Stimulated activated naive B cell treated with anti-CD40 and anti-IgM and Interleukin-4, amounts not matched to agents 10 μg/mL and 1 μg/mL and 100 μg/mL, for 72 hours (primary cell): ENCODE data around the gene ADAMTS10.
A peak's percentile ranks its signal among the peaks of the same experiment; 100 is the strongest.
"Not testable (repeated sequence)": the region's sequence is repeated elsewhere in the genome, so short reads cannot be mapped to it uniquely, and the experiment has no call there.

Source experiments
- ATAC-seq, 2 donors: fragments of 150-1000 bp; cut with Tn5 transposase; replicated peaks; 2 replicates each; pipeline ENCODE4 v1.10.0; 2021; ENCODE audit warnings: moderate library complexity in 1 of 2
- DNase-seq: peaks from one replicate; pipeline ENCODE4 v3.0.0; 2021
- H3K27ac Mint-ChIP-seq: one replicate; pipeline ENCODE4 v1.8.0; 2022; ENCODE audit warnings: mild to moderate bottlenecking, mixed read lengths
- H3K27me3 Mint-ChIP-seq, 2 donors: one replicate each; pipeline ENCODE4 v1.8.0; 2022; ENCODE audit warnings: mixed read lengths in 2 of 2
- H3K36me3 Mint-ChIP-seq, 2 donors: one replicate each; pipeline ENCODE4 v1.8.0; 2022; ENCODE audit warnings: mixed read lengths in 2 of 2, mild to moderate bottlenecking in 1 of 2
- H3K4me1 Mint-ChIP-seq, 2 donors: one replicate each; pipeline ENCODE4 v1.8.0; 2022; ENCODE audit warnings: mixed read lengths in 2 of 2, mild to moderate bottlenecking in 1 of 2
- H3K4me3 Mint-ChIP-seq, 2 donors: one replicate each; pipeline ENCODE4 v1.8.0; 2022; ENCODE audit warnings: mild to moderate bottlenecking in 2 of 2, mixed read lengths in 2 of 2, moderate library complexity in 1 of 2
- H3K9me3 Mint-ChIP-seq, 2 donors: one replicate each; pipeline ENCODE4 v1.8.0; 2022; ENCODE audit warnings: mixed read lengths in 2 of 2, mild to moderate bottlenecking in 1 of 2

The ADAMTS10 gene

DNA sequence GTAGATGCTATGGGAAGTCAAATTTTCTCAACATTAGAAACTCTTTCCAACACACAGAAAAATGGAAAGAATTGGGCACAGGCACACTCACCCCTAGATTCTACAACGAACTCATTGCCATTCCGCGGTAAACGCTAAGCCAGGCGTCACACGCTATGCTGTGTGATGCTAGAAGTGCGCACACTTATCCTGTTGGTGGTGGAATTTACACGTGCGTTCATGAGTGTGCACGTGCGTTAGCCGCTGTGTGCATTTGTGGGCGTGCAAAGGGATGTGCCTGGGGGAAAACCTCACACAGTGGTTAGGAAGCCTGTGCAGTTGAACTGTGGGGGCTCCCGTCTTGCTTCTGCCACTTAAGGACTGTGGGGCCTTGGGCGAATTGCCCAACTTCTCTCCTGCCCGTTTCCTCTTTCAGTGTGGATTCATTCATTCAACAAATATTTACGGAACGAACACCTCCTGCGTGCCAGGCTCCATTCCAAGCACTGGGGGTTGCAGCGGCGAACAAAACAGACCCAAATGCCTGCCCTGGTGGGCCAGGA is 27.6 kb upstream of the ADAMTS10 start:
- Mint-ChIP-seq H3K36me3 (no peaks in the 10 kb centered on the region), H3K9me3 (peaks cover 2 to 5% of the 10 kb centered on the region in 2 donors), H3K27ac (peak overlapping the region; percentile 51), H3K27me3 (peaks cover 51 to 55% of the 10 kb centered on the region in 2 donors), H3K4me1 (peaks cover 0 to 6% of the 10 kb centered on the region in 2 donors), H3K4me3 (no peak overlapping the region)
- peak; percentile 31 to 38 for ATAC-seq
- DNase-seq, result no peak

- H3K27ac Mint-ChIP-seq, ATAC-seq, H3K9me3 Mint-ChIP-seq, H3K4me3 Mint-ChIP-seq, H3K36me3 Mint-ChIP-seq, DNase-seq, H3K4me1 Mint-ChIP-seq: not testable (repeated sequence)
- H3K27me3 Mint-ChIP-seq, result peaks cover 48 to 51% of the 10 kb centered on the region in 2 donors
Observed at GRCh38 chr19:8637070-8637469, 26.6 kb upstream of the ADAMTS10 start.

DNA sequence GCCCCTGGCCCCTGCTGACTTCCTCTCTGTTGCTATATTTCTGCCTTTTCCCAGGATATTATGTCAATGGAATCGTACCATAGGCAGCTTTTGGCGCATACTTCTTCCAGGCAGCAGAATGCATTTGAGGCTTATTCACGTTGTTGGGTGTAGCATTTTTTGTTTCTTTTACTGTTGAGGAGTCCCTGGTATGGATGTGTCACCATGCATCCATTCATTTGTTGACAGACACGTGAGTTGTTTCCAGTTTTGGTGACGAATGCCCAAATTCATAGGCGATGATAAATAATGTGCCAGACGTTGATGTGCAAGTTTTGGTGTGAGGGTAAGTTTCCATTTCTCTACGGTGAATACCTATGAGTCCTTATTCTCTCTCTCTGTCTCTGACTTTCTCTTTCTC is 24.9 kb upstream of the ADAMTS10 start:
- ATAC-seq (no peak), DNase-seq (no peak)
- Mint-ChIP-seq H3K4me3 (no peak overlapping the region), H3K27me3 (peaks cover 36 to 43% of the 10 kb centered on the region in 2 donors), H3K9me3 (no peaks in the 10 kb centered on the region), H3K27ac (no peak overlapping the region), H3K4me1 (peaks cover 0 to 6% of the 10 kb centered on the region in 2 donors), H3K36me3 (no peaks in the 10 kb centered on the region)

DNA sequence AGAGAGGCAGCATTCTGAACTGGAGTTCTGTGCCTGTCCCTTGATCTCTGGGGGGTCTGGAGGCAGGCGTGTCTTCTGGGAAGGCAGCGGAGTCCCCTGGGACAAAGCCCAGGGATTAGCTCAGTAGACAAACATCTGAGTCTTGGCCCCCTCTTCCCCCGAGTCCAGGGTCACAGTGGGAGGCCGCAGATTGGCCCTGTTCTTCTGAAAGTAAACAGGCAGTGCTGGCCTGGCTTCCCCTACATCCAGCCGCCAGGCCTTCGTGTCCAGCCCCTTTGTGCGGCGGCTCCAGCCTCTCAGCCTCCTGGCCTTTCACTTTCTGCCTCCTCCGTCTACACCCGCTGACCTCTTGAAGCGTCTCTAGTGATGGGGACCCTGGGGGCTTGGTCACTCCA is 20.9 kb upstream of the ADAMTS10 start:
- Mint-ChIP-seq H3K36me3 (no peaks in the 10 kb centered on the region), H3K4me1 (no peaks in the 10 kb centered on the region), H3K27me3 (peaks cover 17 to 26% of the 10 kb centered on the region in 2 donors), H3K27ac (no peak overlapping the region), H3K4me3 (no peak overlapping the region), H3K9me3 (no peaks in the 10 kb centered on the region)
- DNase-seq (no peak), ATAC-seq (no peak)

- no peak for ATAC-seq
- Mint-ChIP-seq H3K27me3 (peaks cover 17 to 26% of the 10 kb centered on the region in 2 donors), H3K4me1 (no peaks in the 10 kb centered on the region), H3K9me3 (no peaks in the 10 kb centered on the region), H3K36me3 (no peaks in the 10 kb centered on the region), H3K27ac (no peak overlapping the region), H3K4me3 (no peak overlapping the region)
- DNase-seq, result no peak
Observed at GRCh38 chr19:8630796-8631424, 20.4 kb upstream of the ADAMTS10 start.

DNA sequence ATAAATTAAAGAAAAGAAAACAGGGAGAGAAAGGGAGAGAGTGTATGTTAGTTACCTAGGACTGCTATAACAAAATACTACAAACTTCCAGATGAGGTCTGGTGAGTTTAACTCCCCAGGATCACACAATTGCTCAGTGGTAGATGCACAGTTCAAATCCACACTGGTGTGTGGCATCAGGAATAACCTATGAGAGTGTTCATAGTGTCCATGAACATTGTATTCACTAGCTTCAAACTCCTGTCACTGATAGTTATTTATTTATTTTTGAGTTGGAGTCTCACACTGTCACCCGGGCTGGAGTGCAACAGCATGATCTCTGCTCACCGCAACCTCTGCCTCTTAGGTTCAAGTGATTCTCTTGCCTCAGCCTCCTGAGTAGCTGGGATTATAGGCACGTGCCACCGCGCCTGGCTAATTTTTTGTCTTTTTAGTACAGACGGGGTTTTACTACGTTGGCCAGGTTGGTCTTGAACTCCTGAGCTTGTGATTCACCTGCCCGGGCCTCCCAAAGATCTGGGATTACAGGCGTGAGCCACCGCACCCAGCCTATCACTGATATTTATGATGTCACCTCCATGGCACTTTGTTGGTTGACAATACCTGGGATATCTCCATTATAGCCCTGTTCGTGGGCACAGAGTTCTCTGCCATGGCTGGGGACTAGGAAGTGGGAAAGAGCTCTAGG is 19.6 kb upstream of the ADAMTS10 start, which contains the start of gene NFILZ:
NFILZ (plus strand) TSS at position 638 of the 688 bp plus-strand sequence. CDS start 46,133 bp downstream, outside the sequence.
- Mint-ChIP-seq H3K4me3 (no peak within 1 kb of the TSS), H3K27me3 (peaks cover 13 to 22% of the 10 kb centered on the region in 2 donors), H3K9me3 (no peaks in the 10 kb centered on the region), H3K27ac (no peak within 1 kb of the TSS), H3K36me3 (no peaks in the 10 kb centered on the region), H3K4me1 (no peaks in the 10 kb centered on the region)
- DNase-seq (no peak), ATAC-seq (no peak)

DNA sequence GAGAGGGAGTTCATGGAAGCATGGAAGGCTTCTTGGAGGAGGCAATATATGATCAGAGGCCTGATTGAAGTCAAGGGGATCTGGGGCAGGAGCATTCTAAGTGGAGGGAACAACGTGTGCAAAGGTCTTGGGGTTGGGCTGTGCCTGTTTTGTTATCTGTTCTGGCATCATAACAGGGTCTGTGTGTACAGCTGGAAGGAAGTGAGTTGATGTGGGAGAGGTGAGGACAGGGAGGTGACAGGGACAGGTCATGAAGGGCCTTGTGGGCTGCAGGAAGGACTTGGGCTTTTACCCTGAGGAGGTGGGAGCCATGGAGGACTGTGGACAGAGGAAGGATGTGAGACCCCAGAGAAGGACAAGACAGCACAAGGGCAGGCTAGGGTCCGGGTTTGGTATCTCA is 18.7 kb upstream of the ADAMTS10 start:
- DNase-seq, result no peak
- H3K27ac Mint-ChIP-seq, result no peak overlapping the region
- no peaks in the 10 kb centered on the region for H3K36me3 Mint-ChIP-seq
- H3K4me3 Mint-ChIP-seq, result no peak overlapping the region
- H3K9me3 Mint-ChIP-seq, result no peaks in the 10 kb centered on the region
- no peak for ATAC-seq
- H3K27me3 Mint-ChIP-seq, result peaks cover 18 to 24% of the 10 kb centered on the region in 2 donors
- no peaks in the 10 kb centered on the region for H3K4me1 Mint-ChIP-seq

- H3K36me3 Mint-ChIP-seq, result no peaks in the 10 kb centered on the region
- ATAC-seq, result no peak
- no peaks in the 10 kb centered on the region for H3K9me3 Mint-ChIP-seq
- DNase-seq, result no peak
- no peaks in the 10 kb centered on the region for H3K4me1 Mint-ChIP-seq
- H3K27ac Mint-ChIP-seq, result no peak overlapping the region
- no peak overlapping the region for H3K4me3 Mint-ChIP-seq
- H3K27me3 Mint-ChIP-seq, result peaks cover 18 to 19% of the 10 kb centered on the region in 2 donors
Observed at GRCh38 chr19:8626842-8627241, 16.3 kb upstream of the ADAMTS10 start.

DNA sequence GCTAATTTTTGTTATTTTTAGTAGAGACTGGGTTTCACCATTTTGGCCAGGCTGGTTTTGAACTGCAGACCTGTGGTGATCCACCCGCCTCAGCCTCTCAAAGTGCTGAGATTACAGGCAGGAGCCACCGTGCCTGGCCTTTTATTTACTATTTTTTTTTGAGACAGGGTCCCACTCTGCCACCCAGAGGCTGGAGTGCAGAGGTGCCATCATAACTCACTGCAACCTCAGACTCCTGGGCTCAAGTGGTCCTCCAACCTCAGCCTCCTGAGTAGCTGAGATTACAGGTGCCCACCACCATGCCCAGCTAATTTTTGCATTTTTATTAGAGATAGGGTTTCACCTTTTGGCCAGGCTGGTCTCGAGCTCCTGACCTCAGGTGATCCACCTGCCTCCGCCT is 12.4 kb upstream of the ADAMTS10 start:
- ATAC-seq, H3K4me3 Mint-ChIP-seq, H3K36me3 Mint-ChIP-seq, DNase-seq, H3K9me3 Mint-ChIP-seq, H3K27ac Mint-ChIP-seq, H3K4me1 Mint-ChIP-seq: not testable (repeated sequence)
- H3K27me3 Mint-ChIP-seq, result peaks cover 15 to 24% of the 10 kb centered on the region in 2 donors

DNA sequence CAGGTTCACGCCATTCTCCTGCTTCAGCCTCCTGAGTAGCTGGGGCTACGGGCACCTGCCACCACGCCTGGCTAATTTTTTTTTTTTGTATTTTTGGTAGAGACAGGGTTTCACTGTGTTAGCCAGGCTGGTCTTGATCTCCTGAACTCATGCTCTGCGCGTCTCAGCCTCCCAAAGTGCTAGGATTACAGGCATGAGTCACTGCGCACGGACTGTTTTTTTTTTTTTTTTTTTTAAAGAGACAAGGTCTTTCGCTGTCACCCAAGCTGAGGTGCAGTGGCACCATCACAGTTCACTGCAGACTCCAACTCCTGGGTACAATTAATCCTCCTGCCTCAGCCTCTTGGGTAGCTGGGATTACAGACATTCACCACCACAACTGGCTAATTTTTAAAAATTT is 8.2 kb upstream of the ADAMTS10 start:
- no peaks in the 10 kb centered on the region for H3K9me3 Mint-ChIP-seq
- DNase-seq, result no peak

DNA sequence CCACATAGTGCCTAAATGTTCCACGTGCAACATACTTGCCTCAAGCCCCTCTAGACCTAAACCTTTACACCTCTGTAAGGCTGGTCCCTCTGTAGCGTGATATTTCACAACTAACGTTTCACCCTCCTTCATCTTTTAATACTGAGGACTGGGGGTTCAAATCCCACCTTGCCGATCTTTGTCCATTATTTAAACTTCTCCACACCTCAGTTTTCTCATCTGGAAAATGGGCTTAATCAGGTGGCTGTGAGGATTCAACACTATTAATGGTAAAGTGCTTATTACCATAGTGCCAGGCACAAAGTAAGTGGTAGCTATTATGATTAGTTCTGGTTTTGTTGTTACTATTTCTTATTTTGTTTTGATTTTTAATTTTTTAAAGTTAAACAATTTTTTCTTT is 7.5 kb upstream of the ADAMTS10 start:
- Mint-ChIP-seq H3K4me1 (peaks cover 4 to 12% of the 10 kb centered on the region in 2 donors), H3K27ac (no peak overlapping the region), H3K9me3 (no peaks in the 10 kb centered on the region), H3K4me3 (no peak overlapping the region), H3K36me3 (no peaks in the 10 kb centered on the region), H3K27me3 (peaks cover 19 to 46% of the 10 kb centered on the region in 2 donors)
- DNase-seq (no peak), ATAC-seq (no peak)

More for the DNA sequence above, 8.2 kb upstream of the ADAMTS10 start:
- Mint-ChIP-seq H3K4me3 (no peak overlapping the region), H3K36me3 (no peaks in the 10 kb centered on the region), H3K27me3 (peaks cover 19 to 46% of the 10 kb centered on the region in 2 donors), H3K27ac (no peak overlapping the region), H3K4me1 (peaks cover 4 to 11% of the 10 kb centered on the region in 2 donors)
- ATAC-seq, result no peak

- DNase-seq, H3K36me3 Mint-ChIP-seq, H3K9me3 Mint-ChIP-seq, H3K27ac Mint-ChIP-seq, H3K4me3 Mint-ChIP-seq, ATAC-seq: not testable (repeated sequence)
- peaks cover 7 to 18% of the 10 kb centered on the region in 2 donors for H3K4me1 Mint-ChIP-seq
- peaks cover 19 to 52% of the 10 kb centered on the region in 2 donors for H3K27me3 Mint-ChIP-seq
Observed at GRCh38 chr19:8617325-8617724, 6.8 kb upstream of the ADAMTS10 start.

- H3K4me3 Mint-ChIP-seq, result no peak overlapping the region
- no peak for DNase-seq
- no peak overlapping the region for H3K27ac Mint-ChIP-seq
- ATAC-seq, result no peak
- H3K27me3 Mint-ChIP-seq, result peaks cover 19 to 56% of the 10 kb centered on the region in 2 donors
- H3K4me1 Mint-ChIP-seq, result peaks cover 9 to 23% of the 10 kb centered on the region in 2 donors
- H3K36me3 Mint-ChIP-seq, result no peaks in the 10 kb centered on the region
- no peaks in the 10 kb centered on the region for H3K9me3 Mint-ChIP-seq
Observed at GRCh38 chr19:8616861-8617260, 6.3 kb upstream of the ADAMTS10 start.

DNA sequence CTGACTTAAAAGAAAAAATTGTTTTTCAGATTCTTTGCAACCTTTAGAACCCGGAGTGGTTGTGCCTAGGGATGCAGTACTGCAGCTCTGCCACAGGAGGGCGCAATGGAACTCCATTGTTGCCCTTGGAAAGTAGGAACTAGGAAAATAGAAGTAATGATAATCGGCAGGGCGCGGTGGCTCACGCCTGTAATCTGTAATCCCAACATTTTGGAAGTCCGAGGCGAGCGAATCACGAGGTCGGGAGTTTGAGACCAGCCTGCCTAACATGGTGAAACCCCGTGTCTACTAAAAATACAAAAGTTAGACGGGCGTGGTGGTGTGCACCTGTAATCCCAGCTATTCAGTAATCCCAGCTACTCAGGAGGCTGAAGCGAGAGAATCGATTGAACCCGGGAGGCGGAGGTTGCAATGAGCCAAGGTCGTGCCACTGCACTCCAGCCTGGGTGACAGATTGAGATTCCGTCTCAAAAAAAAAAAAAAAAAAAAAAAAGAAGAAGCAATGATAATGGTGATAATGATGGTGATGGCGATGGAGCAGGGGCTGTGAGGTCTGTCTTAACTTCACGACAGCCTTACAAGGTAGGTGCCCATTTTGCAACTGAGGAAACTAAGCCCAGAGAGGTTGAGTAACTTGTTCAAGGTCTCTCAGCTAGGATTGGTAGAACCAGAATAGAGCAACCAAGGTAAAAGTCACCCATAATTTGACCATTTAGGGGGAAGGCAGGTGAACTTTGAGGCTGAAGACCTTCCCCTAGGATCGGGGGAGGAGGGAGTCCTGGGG is 5.5 kb upstream of the ADAMTS10 start:
- H3K9me3 Mint-ChIP-seq, result no peaks in the 10 kb centered on the region
- H3K4me3 Mint-ChIP-seq, result no peak overlapping the region
- ATAC-seq (peak; percentile 20 to 25), DNase-seq (no peak)
- no peak overlapping the region for H3K27ac Mint-ChIP-seq
- H3K27me3 Mint-ChIP-seq, result peaks cover 18 to 52% of the 10 kb centered on the region in 2 donors
- H3K36me3 Mint-ChIP-seq, result no peaks in the 10 kb centered on the region
- H3K4me1 Mint-ChIP-seq, result peaks cover 9 to 23% of the 10 kb centered on the region in 2 donors
